Central memory CD8-positive, alpha-beta T cell (primary cell): Measurements from ENCODE around the gene RASA3.
"Not testable (repeated sequence)": the region's sequence is repeated elsewhere in the genome, so short reads cannot be mapped to it uniquely, and the experiment has no call there.

Source experiments
- ATAC-seq: fragments of 150-1000 bp; cut with Tn5 transposase; replicated peaks from 2 replicates; pipeline ENCODE4 v1.10.0; 2022; ENCODE audit warnings: mild to moderate bottlenecking, moderate FRiP score, moderate number of reproducible peaks; ENCODE audit not compliant: poor library complexity, severe bottlenecking; ENCODE audit errors: extremely low read depth
- DNase-seq, 2 donors: peaks; one replicate each; pipeline ENCODE4 v3.0.0; 2021; ENCODE audit warnings: low spot score in 2 of 2
- H3K27ac Mint-ChIP-seq: one replicate; pipeline ENCODE4 v1.8.0; 2022; ENCODE audit warnings: low read depth, mild to moderate bottlenecking, moderate library complexity, mixed read lengths
- H3K27me3 Mint-ChIP-seq: one replicate; pipeline ENCODE4 v1.8.0; 2022; ENCODE audit warnings: mixed read lengths
- H3K36me3 Mint-ChIP-seq: one replicate; pipeline ENCODE4 v1.8.0; 2022; ENCODE audit warnings: mild to moderate bottlenecking, moderate library complexity, mixed read lengths; ENCODE audit not compliant: insufficient read depth
- H3K4me1 Mint-ChIP-seq: one replicate; pipeline ENCODE4 v1.8.0; 2022; ENCODE audit warnings: mixed read lengths
- H3K4me3 Mint-ChIP-seq: one replicate; pipeline ENCODE4 v1.8.0; 2022; ENCODE audit warnings: mild to moderate bottlenecking, moderate library complexity, mixed read lengths
- H3K9me3 Mint-ChIP-seq: one replicate; pipeline ENCODE4 v1.8.0; 2022; ENCODE audit warnings: mixed read lengths

The RASA3 gene

DNA sequence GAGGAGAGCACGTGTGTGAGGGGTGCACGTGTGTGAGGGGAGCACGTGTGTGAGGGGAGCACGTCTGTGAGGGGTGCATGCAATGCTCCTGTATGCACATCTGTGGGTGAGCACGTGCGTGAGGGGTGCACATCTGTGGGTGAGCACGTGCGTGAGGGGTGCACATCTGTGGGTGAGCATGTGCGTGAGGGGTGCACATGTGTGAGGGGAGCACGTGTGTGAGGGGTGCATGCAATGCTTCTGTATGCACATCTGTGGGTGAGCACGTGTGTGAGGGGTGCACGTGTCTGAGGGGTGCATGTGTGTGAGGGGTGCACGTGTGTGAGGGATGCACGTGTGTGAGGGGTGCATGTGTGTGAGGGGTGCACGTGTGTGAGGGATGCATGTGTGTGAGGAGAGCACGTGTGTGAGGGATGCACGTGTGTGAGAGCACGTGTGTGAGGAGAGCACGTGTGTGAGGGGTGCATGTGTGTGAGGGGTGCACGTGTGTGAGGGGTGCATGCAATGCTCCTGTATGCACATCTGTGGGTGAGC is 15.0 kb downstream of the RASA3 start:
- DNase-seq, H3K9me3 Mint-ChIP-seq, H3K27ac Mint-ChIP-seq, ATAC-seq, H3K27me3 Mint-ChIP-seq: not testable (repeated sequence)
- Mint-ChIP-seq H3K4me3 (peak overlapping the region; percentile 27), H3K36me3 (peaks cover 47% of the 10 kb centered on the region), H3K4me1 (peaks cover 66% of the 10 kb centered on the region)

DNA sequence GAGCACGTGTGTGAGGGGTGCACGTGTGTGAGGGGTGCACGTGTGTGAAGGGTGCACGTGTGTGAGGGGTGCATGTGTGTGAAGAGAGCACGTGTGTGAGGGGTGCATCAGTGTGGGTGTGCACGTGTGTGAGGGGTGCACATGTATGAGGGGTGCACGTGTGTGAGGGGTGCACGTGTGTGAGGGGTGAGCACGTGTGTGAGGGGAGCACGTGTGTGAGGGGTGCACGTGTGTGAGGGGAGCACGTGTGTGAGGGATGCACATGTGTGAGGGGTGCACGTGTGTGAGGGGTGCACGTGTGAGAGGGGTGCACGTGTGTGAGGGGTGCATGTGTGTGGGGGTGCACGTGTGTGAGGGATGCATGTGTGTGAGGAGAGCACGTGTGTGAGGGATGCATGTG is 15.7 kb downstream of the RASA3 start:
- Mint-ChIP-seq H3K36me3 (peaks cover 48% of the 10 kb centered on the region), H3K27me3 (no peaks in the 10 kb centered on the region), H3K27ac (no peak overlapping the region), H3K4me3 (no peak overlapping the region), H3K4me1 (peaks cover 67% of the 10 kb centered on the region), H3K9me3 (no peaks in the 10 kb centered on the region)
- ATAC-seq, result no peak
- DNase-seq, result no peak

DNA sequence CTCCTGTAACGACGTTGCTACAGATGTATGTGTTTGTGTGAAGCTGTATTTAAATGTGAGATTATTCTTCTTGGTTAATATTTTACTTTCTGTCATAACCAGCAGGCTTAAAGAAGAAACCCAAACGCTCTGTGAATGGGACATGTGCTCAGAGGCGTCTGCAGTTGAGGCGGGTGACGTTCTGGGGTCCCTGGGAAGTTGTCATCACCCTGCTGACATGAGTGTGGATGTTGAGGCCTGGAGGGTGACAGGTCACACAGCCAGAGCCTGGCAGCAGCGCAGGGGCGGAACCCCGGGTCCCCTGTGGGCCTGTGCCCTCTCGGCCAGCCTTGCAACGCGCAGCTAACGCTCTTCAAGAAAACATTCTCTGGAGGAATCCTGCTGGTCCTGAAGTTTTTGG is 16.6 kb downstream of the RASA3 start:
- Mint-ChIP-seq H3K4me1 (peaks cover 65% of the 10 kb centered on the region), H3K4me3 (peak overlapping the region; percentile 7), H3K27ac (peak overlapping the region; percentile 46), H3K9me3 (no peaks in the 10 kb centered on the region), H3K36me3 (peaks cover 47% of the 10 kb centered on the region), H3K27me3 (no peaks in the 10 kb centered on the region)
- ATAC-seq, result no peak
- DNase-seq, result no peak

DNA sequence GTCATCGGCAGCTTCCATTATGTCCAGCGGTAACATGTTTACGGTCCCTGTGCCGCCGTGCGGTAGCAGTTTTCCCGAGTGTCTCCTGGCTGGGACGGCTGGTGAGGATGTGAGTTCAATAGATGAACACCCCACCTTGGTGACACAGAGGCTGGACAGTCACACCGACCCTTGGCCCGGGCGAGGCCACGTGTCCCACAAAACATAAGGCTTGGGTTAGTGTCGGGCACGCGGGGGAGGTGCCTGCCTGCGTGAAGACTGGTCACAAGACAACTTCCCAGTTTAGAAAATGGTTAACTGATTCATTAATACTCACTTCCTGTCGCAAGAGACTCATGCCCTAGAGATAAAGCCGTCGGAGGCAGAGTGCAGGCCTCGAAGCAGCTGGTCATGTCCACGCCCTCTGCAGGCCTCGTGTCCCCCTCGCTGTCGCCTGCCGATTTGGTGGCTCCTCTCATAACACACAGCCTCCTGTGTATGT is 17.2 kb downstream of the RASA3 start:
- H3K4me3 Mint-ChIP-seq, result peak overlapping the region; percentile 7
- H3K36me3 Mint-ChIP-seq, result peaks cover 48% of the 10 kb centered on the region
- no peaks in the 10 kb centered on the region for H3K27me3 Mint-ChIP-seq
- peak overlapping the region; percentile 46 for H3K27ac Mint-ChIP-seq
- H3K4me1 Mint-ChIP-seq, result peaks cover 65% of the 10 kb centered on the region
- DNase-seq, result no peak
- H3K9me3 Mint-ChIP-seq, result no peaks in the 10 kb centered on the region
- ATAC-seq, result no peak

DNA sequence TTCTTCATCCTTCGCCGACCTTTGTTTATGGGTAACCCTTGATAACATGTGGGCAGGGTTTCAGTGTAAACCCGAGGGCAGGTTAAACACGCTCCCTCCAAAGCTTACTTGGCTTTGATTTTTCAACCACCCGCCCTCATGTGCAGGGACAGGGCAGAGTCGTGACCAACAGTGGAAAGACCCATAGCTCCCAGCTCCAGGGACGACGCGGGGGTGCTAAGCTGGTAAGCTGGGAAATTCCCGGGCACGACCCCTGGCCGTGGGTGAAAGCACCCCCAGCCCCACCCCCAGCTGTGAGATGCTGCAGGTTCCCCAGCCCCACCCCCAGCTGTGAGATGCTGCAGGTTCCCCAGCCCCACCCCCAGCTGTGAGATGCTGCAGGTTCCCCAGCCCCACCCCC is 17.8 kb downstream of the RASA3 start:
- H3K9me3 Mint-ChIP-seq, H3K4me3 Mint-ChIP-seq, DNase-seq, ATAC-seq, H3K27me3 Mint-ChIP-seq: not testable (repeated sequence)
- Mint-ChIP-seq H3K4me1 (peaks cover 67% of the 10 kb centered on the region), H3K36me3 (peaks cover 51% of the 10 kb centered on the region), H3K27ac (peak overlapping the region; percentile 76)

DNA sequence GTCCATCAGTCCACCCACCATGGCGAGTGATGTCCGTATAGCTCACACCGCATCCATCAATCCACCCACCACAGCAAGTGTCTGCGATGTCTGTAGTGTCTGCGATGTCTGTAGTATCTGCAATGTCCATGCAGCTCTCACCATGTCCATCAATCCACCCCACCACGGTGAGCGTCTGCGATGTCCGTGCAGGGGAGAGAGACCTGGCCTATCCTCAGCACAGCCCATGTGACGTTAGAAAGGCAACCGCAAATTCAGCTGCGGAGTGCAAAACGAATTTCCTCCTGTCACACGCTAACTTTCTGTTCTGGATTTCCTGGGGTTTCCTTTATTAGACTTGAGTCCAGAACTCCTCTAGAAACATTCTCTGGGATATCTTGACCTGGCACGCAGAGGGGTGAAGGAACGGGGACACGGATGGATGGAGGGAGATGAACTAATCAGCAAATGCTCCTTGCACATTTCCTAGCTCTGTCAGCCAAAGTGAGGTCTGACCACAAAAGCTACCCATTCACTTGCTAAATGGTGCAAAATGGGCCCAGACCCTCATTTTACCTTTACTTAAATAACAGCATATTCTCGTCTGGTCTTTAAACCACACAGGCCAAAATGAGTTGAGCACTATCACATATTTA is 18.3 kb downstream of the RASA3 start:
- Mint-ChIP-seq H3K36me3 (peaks cover 53% of the 10 kb centered on the region), H3K9me3 (no peaks in the 10 kb centered on the region), H3K4me1 (peaks cover 70% of the 10 kb centered on the region), H3K27ac (peak overlapping the region; percentile 76), H3K27me3 (no peaks in the 10 kb centered on the region), H3K4me3 (no peak overlapping the region)
- ATAC-seq, result no peak
- DNase-seq, result no peak

DNA sequence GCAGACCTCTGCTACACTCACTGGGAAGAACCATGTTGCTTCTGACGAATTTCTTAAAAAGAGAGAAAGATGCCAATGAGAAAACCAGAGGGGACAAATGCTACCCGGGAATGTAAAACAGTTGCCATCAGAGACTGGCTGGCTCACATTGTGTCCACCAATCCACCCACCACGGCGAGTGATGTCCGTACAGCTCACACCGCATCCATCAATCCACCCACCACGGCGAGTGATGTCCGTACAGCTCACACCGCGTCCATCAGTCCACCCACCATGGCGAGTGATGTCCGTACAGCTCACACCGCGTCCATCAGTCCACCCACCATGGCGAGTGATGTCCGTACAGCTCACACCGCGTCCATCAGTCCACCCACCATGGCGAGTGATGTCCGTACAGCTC is 19.0 kb downstream of the RASA3 start:
- not testable (repeated sequence) for H3K4me3 Mint-ChIP-seq, DNase-seq, ATAC-seq, H3K9me3 Mint-ChIP-seq, H3K27me3 Mint-ChIP-seq
- peaks cover 56% of the 10 kb centered on the region for H3K36me3 Mint-ChIP-seq
- peaks cover 67% of the 10 kb centered on the region for H3K4me1 Mint-ChIP-seq
- H3K27ac Mint-ChIP-seq, result peak overlapping the region; percentile 83

DNA sequence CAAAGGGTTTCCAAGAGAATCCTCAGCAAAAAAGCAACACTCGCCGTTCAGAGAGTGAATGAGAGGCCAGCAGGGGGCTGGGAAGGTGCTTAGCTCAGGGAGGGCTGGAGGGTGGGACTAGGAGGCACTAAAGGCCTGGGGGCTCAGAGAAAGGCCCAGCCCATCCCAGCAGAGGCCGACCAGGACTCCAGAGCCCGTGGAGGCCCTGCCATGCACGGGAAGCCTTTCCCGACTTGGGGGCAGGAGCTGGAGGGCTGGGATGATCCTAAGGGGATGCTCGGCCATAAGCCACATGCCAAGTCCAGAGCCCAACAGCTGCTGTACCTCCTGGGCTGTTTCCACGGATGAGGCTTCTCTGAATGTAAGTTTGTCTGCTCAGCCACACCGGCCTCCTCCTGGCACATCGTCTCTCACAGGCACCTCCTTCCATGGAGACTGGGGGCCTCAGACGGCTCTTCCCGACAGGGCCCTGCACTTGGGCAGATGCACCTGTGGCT is 19.5 kb downstream of the RASA3 start:
- Mint-ChIP-seq H3K36me3 (peaks cover 60% of the 10 kb centered on the region), H3K4me3 (no peak overlapping the region)
- DNase-seq, result no peak

DNA sequence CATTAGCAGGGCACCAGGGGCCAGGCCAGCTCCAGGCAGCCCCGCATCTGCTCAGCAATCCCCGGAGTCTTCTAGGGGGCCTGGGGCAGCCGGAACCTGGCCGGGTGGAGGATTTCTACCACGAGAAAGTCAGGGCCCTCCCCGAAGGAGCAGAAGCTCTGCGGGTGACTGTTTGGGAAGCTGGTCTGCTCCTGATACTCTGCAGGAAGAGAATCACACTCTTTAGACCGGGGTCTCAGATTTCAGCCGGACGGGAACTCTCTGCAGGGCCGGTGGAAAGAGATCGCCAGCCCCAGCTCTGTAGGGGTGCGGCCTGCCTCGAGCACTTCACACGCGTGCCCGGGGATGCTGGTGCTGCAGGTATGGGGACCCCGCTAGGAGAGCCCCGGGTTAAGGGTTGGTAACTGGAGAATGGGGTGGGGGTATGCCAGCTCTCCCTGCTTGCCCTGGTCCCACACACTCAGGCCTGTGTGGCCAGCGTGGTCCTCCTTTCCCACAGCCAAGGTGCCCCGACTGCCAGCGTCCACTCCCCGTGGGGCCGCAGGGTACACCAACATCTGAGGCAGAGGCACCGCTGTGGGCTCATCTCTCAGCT is 20.1 kb downstream of the RASA3 start:
- DNase-seq, result no peak
- peaks cover 66% of the 10 kb centered on the region for H3K4me1 Mint-ChIP-seq
- peak overlapping the region; percentile 83 for H3K27ac Mint-ChIP-seq
- no peak for ATAC-seq
- no peaks in the 10 kb centered on the region for H3K27me3 Mint-ChIP-seq
- H3K9me3 Mint-ChIP-seq, result no peaks in the 10 kb centered on the region
- peaks cover 59% of the 10 kb centered on the region for H3K36me3 Mint-ChIP-seq
- no peak overlapping the region for H3K4me3 Mint-ChIP-seq

More for the DNA sequence above, 19.5 kb downstream of the RASA3 start:
- Mint-ChIP-seq H3K9me3 (no peaks in the 10 kb centered on the region), H3K27me3 (no peaks in the 10 kb centered on the region), H3K4me1 (peaks cover 67% of the 10 kb centered on the region), H3K27ac (peak overlapping the region; percentile 83)
- no peak for ATAC-seq

DNA sequence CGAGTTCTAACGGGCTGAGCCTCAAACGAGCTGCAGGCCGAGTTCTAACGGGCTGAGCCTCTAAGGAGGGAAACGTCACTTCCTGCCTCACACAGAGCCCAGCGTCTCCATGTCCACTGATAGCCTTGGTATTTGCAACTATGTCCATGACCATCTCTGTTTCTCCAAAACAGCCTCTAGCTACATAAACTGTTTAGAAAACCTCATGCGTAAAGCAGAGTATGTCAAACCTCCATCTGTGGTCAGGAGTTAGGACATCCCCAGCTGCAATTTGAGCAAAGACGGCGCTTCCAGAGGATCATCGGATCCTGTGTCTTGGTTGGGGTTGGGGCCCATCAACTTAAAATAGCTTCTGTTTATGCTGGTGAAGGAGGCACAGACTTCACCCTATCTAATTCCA is 20.8 kb downstream of the RASA3 start:
- ATAC-seq (no peak), DNase-seq (no peak)
- Mint-ChIP-seq H3K27me3 (no peaks in the 10 kb centered on the region), H3K27ac (peak overlapping the region; percentile 83), H3K4me1 (peaks cover 68% of the 10 kb centered on the region), H3K9me3 (no peaks in the 10 kb centered on the region), H3K36me3 (peaks cover 61% of the 10 kb centered on the region), H3K4me3 (peak overlapping the region; percentile 13)

DNA sequence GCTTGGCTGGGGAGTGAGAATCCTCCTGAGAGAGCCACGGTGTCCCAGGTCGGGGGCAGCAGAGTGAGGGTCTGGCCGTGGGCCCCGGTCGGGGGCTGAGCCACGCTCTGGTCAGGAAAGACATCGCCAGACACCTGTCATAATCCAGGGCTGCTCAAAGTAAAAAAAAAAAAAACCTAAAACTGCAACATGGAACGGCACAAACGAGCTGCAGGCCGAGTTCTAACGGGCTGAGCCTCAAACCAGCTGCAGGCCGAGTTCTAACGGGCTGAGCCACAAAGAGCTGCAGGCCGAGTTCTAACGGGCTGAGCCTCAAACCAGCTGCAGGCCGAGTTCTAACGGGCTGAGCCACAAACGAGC is 21.6 kb downstream of the RASA3 start:
- DNase-seq, H3K27me3 Mint-ChIP-seq, H3K9me3 Mint-ChIP-seq: not testable (repeated sequence)
- peaks cover 62% of the 10 kb centered on the region for H3K36me3 Mint-ChIP-seq
- peak overlapping the region; percentile 77 for H3K4me3 Mint-ChIP-seq
- peak; percentile 45 for ATAC-seq
- peak overlapping the region; percentile 97 for H3K27ac Mint-ChIP-seq
- H3K4me1 Mint-ChIP-seq, result peaks cover 68% of the 10 kb centered on the region

DNA sequence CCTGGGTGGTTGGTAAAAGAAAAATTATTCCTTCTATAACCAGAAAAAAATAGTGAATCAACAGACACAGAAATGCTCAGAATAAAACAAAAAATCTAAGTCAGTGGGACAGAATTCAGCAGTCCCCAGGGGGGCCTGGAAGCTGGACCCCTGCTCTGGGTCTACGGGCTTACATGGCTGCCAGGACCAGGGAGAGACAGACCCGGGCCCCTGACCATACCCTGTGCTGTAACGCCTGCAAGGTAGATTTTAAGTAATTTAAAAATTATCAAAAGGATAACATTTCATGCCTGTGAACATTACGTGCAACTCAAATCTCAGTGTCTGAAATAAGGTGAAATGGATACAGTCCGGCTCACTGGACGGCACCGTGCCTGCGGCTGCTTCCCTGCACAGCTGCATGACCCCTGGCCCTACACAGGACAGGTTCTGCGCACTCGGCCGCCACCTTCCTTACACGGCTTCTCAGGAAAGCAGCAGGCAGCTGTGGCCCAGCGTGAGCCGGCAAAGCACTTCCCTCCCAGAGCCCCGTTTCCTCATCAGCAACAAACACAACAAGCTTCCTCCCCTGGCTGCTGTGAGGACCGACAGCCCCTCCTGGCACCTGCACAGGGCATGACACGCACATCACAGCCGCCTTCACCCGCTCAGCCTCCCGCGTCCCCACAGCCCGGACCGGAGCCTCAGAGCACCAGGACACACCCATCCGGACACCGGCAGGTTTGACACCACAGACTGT is 22.2 kb downstream of the RASA3 start:
- Mint-ChIP-seq H3K4me3 (peak overlapping the region; percentile 77), H3K9me3 (no peaks in the 10 kb centered on the region), H3K36me3 (peaks cover 61% of the 10 kb centered on the region), H3K27me3 (no peaks in the 10 kb centered on the region), H3K27ac (peak overlapping the region; percentile 97), H3K4me1 (peaks cover 68% of the 10 kb centered on the region)
- ATAC-seq, result peak; percentile 87
- DNase-seq, result peak; percentile 61 to 82
